ENCODE data around the gene ATP5F1B. TPM values are rescaled to one million over a fixed set of nuclear protein-coding genes. Genes with fewer than 3 reads are reported as not detected.
A peak's percentile ranks its signal among the peaks of the same experiment; 100 is the strongest.

ATP5F1B gene
- total and polyA plus RNA-seq, 9 of the 15 experiments (the other 6 are each of a cell fraction or from before 2014, with no cell fraction given): 908 to 3,125 (median 1,482) TPM

DNA sequence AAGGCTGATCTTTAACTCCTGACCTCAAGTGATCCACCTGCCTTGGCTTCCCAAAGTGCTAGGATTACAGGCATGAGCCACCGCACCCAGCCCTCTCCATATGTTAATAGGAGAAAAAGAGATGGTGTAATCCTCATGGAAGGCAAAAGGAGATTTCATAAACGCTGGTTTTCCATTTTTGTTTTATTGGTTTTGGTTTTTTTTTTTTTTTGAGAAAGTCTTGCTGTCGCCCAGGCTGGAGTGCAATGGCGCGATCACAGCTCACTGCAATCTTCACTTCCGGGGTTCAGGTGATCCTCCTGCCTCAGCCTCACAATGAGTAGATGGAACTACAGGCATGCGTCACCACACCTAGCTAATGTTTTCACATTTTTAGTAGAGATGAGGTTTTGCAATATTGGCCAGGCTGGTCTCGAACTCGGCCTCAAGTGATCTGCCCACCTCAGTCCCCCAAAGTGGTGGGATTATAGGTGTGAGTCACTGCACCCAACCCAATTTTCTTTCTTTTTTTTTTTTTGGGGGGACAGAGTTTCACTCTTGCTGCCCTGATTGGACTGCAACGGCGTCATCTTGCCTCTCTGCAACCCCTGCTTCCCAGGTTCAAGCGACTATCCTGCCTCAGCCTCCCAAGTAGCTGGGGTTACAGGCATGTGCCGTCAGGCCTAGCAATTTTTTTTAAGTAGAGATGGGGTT, 34.2 kb upstream of the ATP5F1B start (continued):
- TF ChIP-seq POLR2AphosphoS5 (IDR thresholded peaks at IDR 0.05; ENCODE audit: control insufficient read depth, insufficient read depth, low read depth, low read length) (0 out of 2 replicates have a peak, but pooled peaks have one; percentile 22), CGGBP1 (CRISPR knock-in tag; IDR thresholded peaks at IDR 0.05) (no peak), PTBP1 (IDR thresholded peaks at IDR 0.05; ENCODE audit: low read depth, low read length) (no peak), NR3C1 (CRISPR knock-in tag; IDR thresholded peaks at IDR 0.05) (no peak), FUS (optimal IDR thresholded peaks at IDR 0.05; ENCODE audit: low read depth, low read length) (no peak), PHTF2 (CRISPR knock-in tag; IDR thresholded peaks at IDR 0.05) (no peak), HNRNPH1 (optimal IDR thresholded peaks at IDR 0.05; ENCODE audit: low read depth, low read length) (no peak), ZBED1 (IDR thresholded peaks at IDR 0.05) (peak; percentile 20; the same call in 1 of the 2 replicates), ZSCAN32 (CRISPR knock-in tag; IDR thresholded peaks at IDR 0.05) (no peak)
- TF ChIP-seq, protein P1, sequence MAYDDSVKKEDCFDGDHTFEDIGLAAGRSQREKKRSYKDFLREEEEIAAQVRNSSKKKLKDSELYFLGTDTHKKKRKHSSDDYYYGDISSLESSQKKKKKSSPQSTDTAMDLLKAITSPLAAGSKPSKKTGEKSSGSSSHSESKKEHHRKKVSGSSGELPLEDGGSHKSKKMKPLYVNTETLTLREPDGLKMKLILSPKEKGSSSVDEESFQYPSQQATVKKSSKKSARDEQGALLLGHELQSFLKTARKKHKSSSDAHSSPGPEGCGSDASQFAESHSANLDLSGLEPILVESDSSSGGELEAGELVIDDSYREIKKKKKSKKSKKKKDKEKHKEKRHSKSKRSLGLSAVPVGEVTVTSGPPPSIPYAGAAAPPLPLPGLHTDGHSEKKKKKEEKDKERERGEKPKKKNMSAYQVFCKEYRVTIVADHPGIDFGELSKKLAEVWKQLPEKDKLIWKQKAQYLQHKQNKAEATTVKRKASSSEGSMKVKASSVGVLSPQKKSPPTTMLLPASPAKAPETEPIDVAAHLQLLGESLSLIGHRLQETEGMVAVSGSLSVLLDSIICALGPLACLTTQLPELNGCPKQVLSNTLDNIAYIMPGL (CRISPR knock-in tag; IDR thresholded peaks at IDR 0.05): no peak
- TF ChIP-seq, protein P2, sequence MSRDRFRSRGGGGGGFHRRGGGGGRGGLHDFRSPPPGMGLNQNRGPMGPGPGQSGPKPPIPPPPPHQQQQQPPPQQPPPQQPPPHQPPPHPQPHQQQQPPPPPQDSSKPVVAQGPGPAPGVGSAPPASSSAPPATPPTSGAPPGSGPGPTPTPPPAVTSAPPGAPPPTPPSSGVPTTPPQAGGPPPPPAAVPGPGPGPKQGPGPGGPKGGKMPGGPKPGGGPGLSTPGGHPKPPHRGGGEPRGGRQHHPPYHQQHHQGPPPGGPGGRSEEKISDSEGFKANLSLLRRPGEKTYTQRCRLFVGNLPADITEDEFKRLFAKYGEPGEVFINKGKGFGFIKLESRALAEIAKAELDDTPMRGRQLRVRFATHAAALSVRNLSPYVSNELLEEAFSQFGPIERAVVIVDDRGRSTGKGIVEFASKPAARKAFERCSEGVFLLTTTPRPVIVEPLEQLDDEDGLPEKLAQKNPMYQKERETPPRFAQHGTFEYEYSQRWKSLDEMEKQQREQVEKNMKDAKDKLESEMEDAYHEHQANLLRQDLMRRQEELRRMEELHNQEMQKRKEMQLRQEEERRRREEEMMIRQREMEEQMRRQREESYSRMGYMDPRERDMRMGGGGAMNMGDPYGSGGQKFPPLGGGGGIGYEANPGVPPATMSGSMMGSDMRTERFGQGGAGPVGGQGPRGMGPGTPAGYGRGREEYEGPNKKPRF (IDR thresholded peaks at IDR 0.05; ENCODE audit: low read depth, low read length): no peak
- TF ChIP-seq, protein P3, sequence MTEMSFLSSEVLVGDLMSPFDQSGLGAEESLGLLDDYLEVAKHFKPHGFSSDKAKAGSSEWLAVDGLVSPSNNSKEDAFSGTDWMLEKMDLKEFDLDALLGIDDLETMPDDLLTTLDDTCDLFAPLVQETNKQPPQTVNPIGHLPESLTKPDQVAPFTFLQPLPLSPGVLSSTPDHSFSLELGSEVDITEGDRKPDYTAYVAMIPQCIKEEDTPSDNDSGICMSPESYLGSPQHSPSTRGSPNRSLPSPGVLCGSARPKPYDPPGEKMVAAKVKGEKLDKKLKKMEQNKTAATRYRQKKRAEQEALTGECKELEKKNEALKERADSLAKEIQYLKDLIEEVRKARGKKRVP (CRISPR knock-in tag; IDR thresholded peaks at IDR 0.05): no peak
- TF ChIP-seq, protein P4, sequence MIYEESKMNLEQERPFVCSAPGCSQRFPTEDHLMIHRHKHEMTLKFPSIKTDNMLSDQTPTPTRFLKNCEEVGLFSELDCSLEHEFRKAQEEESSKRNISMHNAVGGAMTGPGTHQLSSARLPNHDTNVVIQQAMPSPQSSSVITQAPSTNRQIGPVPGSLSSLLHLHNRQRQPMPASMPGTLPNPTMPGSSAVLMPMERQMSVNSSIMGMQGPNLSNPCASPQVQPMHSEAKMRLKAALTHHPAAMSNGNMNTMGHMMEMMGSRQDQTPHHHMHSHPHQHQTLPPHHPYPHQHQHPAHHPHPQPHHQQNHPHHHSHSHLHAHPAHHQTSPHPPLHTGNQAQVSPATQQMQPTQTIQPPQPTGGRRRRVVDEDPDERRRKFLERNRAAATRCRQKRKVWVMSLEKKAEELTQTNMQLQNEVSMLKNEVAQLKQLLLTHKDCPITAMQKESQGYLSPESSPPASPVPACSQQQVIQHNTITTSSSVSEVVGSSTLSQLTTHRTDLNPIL (CRISPR knock-in tag; IDR thresholded peaks at IDR 0.05): no peak
